HK-2 (cell line): ENCODE results near the gene CDKN2AIP.
"Not testable (repeated sequence)": the region's sequence is repeated elsewhere in the genome, so short reads cannot be mapped to it uniquely, and the experiment has no call there.

Experiments
- DNase-seq: peaks from one replicate; pipeline ENCODE4 v3.0.0-alpha.2; 2018; ENCODE audit not compliant: unreplicated experiment

CDKN2AIP gene

GRCh38 chr4:183448436-183448835 lies 4.0 kb downstream of the CDKN2AIP start:
- no peak for DNase-seq

GRCh38 chr4:183449193-183449882 lies 4.9 kb downstream of the CDKN2AIP start:
- no peak for DNase-seq

DNA sequence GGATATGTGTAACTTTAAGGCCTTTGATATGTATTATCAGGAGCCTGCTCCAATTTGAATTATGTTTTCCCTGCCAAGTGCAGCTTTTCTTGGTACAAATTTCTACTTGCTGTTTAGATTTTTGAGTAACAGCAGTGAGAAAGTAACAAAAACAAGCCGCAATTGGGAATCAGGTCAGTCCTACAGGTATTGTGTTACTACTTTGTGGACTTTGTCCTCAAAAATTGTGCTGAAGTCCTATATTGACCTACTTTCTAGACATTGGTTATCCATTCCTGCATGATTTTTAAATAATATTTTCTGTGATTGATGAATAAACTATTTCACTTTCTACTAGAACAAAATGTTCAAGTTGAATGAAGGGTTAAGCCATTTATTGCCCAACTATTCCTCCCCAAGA lies 5.7 kb downstream of the CDKN2AIP start:
- DNase-seq = no peak

DNA sequence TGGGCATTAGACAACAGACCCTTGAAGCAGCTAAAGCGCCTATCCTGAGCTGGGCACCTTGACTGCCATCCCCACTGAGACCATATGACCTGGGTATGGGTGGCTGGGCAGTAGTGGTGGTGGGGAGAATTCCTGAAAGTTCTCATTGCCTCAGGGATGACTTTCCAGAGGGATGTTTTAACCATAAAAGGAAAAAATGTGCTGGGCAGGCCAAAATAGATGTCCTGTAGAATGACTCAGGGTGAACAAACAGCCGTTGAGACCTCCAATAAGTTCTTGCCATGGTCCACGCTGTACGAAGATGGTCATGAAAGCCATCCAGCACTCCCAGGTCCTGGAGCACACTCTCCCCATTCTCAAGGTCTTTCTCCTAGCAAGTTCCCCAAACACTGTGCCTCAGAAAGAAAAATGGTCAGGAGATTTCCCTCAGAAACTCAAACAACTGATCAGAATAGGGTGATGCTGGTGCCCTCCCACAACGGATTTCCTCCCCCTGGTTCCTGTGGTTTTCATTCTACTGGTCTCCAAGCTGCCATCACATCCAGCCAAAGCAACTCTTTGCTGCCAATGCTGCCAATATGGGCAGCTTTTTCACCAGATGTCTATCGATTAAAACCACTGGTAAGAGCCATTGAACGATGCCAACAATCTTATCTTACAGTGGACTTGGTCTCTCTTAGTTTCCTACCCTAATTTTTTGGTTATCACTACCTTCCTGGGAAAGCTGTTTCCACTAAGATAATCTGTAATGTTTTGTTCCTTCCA lies 11.2 kb downstream of the CDKN2AIP start:
- DNase-seq = no peak

DNA sequence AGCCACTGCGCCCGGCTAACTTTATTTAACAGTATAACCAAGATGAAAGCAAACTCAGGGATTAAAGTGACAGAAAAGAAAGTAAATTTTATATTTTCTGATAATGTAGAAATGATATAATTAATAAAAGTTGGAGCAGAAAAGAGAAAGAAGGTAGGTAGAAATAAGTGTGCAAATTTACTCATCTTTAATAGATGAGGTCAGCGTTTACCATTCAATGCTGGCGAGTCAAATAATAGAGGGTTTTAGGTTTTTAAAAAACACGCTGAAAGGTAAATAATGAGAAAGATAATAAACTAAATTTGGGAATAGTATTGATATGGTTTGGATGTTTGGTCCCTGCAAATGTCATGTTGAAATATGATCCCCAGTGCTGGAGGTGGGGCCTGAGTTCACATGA lies 13.6 kb downstream of the CDKN2AIP start:
- DNase-seq = no peak

DNA sequence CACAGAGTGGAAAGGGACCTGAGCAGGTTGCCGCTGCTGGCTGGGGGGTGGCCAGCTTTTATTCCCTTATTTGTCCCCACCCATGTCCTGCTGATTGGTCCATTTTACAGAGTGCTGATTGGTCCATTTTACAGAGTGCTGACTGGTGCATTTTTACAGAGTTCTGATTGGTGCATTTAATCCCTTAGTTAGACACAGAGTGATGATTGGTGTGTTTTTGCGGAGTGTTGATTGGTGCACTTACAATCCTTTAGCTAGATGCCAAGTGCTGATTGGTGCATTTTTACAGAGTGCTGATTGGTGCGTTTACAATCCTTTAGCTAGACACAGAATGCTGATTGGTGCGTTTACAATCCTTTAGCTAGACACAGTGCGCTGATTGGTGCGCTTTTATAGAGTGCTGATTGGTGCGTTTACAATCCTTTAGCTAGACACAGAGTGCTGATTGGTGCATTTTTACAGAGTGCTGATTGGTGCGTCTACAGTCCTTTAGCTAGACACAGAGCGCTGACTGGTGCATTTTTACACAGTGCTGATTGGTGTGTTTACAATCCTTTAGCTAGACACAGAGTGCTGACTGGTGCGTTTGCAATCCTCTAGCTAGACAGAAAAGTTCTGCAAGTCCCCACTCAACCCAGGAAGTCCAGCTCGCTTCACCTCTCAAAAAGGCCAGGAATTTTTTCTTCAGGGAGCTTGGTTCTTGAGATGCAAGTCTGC lies 19.6 kb downstream of the CDKN2AIP start:
- DNase-seq = not testable (repeated sequence)

DNA sequence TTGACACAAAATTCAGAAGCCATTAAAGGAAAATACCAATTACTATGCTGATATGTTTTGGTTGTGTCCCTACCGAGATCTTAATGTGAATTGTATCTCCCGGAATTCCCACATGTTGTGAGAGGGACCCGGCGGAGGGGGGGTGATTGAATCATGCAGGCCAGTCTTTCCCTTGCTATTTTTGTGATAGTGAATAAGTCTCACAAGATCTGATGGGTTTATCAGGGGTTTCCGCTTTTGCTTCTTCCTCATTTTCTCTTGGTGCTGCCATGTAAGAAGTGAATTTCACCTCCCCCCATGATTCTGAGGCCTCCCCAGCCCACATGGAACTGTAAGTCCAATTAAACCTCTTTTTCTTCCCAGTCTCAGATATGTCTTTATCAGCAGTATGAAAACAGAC lies 21.4 kb downstream of the CDKN2AIP start:
- DNase-seq = not testable (repeated sequence)

GRCh38 chr4:183467246-183467645 lies 22.8 kb downstream of the CDKN2AIP start:
- DNase-seq = no peak

DNA sequence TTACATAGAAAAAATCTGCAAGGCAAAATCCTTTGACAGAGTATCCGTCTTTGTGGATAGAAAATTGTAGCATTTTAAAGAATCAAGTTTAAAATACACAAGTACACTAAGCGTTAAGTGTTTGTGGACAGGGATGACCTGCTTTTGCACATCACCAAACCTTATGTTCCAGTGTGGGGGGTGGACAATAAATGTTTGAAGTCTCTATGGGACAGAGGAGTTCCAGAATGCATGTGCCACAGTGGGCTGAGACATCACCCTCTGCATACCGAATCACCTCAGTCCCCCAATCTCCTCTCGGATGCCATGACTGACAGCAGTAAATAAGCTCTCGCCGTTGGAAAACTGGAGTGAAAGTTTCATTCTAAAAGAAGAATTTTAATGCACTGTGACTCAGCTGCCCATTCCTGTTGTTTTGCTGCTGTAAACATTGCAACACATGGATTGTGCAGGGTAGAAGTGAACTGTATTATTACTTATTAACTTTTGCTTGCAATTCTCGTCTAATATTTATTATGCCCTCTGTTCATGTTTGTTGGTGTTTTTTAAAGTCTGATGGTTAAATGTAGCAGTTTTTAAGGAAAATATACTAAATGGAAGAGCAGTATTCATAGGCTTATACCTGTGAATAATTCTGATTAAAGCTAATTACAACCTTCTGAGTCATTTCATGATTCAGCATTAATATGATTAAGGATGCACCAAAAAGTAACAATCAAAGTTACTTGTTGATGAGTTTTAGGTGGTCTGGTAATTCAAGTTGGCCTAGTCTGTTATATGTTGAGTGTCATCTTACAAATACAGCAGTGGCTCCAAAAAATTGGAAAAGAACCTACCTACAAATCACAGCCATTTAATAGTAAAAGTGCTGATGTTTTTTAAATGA lies 24.0 kb downstream of the CDKN2AIP start:
- no peak for DNase-seq

- DNase-seq = no peak
Observed at GRCh38 chr4:183469285-183469684, 24.8 kb downstream of the CDKN2AIP start.

DNA sequence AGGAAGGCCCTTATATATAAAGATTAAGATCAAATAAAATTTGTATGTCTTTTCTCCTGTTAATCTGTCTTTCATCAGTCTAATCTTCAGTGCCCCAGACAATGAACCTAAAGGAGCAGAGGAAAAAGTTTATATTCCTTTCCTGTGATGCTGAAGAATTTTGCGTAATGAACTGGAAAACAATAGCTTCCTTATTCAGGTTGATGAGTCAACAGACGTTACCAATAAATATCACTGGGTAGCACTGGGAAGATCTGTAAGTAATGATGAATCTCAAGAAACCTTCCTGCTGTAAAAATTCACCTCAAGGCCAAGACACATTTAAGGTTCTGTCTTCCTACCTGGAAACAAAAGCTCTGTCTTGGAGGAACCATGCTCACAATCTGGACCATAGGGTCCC lies 25.5 kb downstream of the CDKN2AIP start:
- no peak for DNase-seq

- DNase-seq = no peak
Observed at GRCh38 chr4:183470821-183471220, 26.4 kb downstream of the CDKN2AIP start.

DNA sequence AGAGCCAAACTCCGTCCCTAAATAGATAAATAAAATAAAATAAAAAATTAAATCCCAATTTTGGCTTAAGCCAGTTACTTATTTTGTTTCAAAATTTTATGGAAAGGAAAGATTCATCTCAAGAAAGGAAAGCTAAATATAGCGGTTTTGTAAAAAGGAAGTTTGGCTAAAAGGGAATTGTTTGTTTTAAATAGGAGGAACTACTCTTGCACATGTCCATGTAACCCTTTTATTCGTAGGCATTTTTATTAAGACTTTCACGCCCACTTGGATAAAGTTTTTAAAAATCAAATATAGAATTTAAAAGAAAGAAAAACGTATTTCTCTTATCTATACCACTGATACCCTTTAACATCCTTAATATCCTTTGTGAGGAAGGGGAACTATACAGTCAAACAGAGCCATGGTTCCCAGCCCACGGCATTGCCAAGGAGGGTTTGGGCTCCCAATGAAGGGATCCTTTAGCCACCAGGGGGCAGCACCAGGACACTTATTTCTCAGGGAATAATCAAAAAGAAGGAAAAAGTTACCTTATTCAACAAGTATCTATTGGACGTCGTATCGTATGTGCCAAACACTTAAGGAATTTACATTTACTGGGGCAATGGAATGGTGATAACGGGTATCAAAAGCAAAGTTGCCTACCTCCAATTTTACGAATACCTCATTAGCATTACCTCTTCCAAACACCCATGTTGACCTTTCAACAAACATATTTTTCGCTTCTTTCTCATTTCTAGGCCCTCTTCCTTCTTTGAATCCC lies 27.7 kb downstream of the CDKN2AIP start:
- peak; percentile 76 for DNase-seq

GRCh38 chr4:183478123-183478522 lies 33.7 kb downstream of the CDKN2AIP start:
- no peak for DNase-seq

GRCh38 chr4:183478926-183479325 lies 34.5 kb downstream of the CDKN2AIP start:
- no peak for DNase-seq

DNA sequence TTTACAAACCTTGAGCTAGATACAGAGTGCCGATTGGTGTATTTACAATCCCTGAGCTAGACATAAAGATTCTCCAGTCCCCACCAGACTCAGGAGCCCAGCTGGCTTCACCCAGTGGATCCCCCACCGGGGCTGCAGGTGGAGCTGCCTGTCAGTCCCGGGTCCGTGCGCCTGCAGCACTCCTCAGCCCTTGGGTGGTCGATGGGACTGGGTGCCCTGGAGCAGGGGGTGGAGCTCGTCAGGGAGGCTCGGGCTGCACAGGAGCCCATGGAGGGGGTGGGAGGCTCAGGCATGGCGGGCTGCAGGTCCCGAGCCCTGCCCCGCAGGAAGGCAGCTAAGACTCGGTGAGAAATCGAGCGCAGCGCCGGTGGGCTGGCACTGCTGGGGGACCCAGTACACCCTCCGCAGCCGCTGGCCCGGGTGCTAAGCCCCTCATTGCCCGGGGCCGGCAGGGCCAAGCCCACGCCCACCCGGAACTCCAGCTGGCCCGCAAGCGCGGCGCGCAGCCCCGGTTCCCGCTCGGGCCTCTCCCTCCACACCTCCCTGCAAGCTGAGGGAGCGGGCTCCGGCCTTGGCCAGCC lies 38.2 kb downstream of the CDKN2AIP start:
- not testable (repeated sequence) for DNase-seq

DNA sequence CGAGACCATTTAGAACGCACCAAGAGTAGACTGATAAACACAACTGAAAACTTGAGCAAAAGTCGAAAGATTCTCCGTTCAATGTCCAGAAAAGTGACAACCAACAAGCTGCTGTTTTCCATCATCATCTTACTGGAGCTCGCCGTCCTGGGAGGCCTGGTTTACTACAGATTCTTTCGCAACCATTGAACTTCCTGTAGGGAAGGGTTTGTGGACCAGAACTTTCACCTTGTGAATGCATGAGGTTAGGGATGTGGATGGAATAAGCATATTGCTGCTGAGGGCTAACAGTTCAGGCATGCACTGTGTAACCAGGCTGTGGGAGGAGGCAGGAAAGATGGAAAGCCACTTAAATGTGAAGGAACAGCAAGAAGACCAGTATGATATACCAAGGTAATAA lies 39.6 kb downstream of the CDKN2AIP start:
- no peak for DNase-seq

DNA sequence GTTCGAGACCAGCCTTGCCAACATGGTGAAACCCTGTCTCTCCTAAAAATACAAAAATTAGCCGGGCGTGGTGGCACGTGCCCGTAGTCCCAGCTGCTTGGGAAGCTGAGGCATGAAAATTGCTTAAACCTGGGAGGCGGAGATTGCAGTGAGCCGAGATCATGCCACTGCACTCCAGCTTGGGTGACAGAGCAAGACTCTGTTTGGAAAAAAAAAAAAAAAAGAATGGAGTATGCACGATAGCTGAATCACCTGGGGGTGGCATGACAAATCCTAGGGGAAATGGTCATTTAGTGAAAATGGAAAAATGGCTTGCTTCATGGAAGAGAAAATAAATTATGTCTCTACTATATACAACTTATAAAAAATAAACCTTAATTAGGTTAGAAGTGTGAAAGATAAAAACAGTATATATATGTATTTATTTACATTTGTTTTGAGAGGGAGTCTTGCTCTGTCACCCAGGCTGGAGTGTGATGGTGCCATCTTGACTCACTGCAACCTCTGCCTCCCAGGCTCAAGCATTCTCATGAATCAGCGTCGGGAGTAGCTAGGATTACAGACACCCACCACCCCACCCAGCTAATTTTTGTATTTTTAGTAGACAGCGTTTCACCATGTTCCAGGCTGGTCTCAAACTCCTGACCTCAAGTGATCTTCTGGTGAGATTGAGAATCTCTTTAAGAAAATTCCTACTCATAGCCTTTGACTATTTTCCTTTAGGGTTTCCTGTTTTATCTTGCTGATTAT lies 41.1 kb downstream of the CDKN2AIP start:
- no peak for DNase-seq

GRCh38 chr4:183492791-183493222 lies 48.4 kb downstream of the CDKN2AIP start:
- peak; percentile 44 for DNase-seq

DNA sequence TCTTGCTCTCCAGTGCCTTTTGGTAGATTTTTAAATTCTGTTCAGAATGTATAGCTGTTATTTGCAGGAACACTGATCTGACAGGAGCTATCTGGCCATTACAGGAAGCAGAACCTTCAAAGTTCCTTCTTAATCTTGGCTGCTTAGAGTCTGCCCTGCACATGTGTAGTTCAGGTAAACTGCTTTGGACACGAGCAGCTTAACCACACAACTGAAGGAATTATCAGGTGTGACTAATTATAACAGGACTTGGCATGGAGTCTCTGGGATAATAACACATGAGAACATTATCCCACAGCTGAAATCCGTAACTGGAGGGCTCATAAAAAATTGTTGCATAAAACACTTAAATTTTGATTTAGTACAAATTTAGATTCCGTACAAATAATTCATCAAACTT lies 48.8 kb downstream of the CDKN2AIP start:
- no peak for DNase-seq
